Renal cortex interstitium (tissue), 11 donors: ENCODE results near the gene MT1E. TPM values are rescaled to one million over a fixed set of nuclear protein-coding genes. Genes with fewer than 3 reads are reported as not detected.

Experiments
- DNase-seq, 11 donors: peaks; one replicate each; pipeline ENCODE4 v3.0.0-alpha.2; 2013; ENCODE audit warnings: low read depth in 9 of 11, low spot score in 4 of 11; ENCODE audit errors: extremely low read depth in 1 of 11
- polyA plus RNA-seq, 3 donors: library from polyadenylated mRNA; unstranded; fragments of 120-200 nt; gene quantifications; one replicate each; pipeline ENCODE4 v1.2.1, GENCODE V29; 2013; ENCODE audit not compliant: insufficient read length in 3 of 3

The MT1E gene
- polyA plus RNA-seq, 3 donors: 16.0 to 23.9 (median 17.3) TPM

- DNase-seq: no peak
Observed at GRCh38 chr16:56635441-56635967, 9.9 kb downstream of the MT1E start.

DNA sequence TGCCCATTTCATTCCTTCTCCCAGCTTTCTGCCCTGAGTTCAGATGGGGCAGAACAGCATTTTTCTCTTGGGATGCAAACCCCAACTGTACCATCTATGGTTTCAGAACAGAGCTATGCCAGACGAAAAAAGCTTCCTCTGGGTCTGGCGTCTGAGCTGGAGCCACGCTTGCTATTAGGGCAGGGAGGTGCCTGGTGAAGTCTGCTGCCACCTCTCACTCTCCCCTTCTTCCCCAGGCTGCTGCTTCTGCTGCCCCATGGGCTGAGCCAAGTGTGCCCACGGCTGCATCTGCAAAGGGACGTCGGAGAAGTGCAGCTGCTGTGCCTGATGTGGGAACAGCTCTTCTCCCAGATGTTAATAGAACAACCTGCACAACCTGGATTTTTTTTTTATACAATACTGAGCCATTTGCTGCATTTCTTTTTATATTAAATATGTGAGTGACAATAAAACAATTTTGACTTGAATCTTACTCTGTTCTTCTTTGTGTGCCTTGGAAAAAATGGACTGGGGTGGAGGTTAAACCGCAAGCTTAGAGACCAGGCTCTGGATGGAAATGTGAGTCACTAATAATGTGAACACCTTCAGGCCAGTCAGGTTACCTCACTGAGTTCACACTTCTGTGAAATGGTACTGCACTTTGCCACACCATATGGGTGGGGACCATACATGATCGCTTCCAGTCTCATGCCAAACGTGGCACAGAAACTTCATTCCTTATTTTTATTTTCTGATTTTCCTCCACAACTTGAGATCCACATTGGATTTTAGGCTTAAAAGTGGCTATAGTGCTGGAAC, 11.2 kb downstream of the MT1E start:
- no peak for DNase-seq

GRCh38 chr16:56637814-56638750, 12.5 kb downstream of the MT1E start, which contains the start of gene MT1A:
Gene MT1A (plus strand): TSS chr16:56638666. CDS start chr16:56638739, 73 bp downstream.
- DNase-seq: no peak

DNA sequence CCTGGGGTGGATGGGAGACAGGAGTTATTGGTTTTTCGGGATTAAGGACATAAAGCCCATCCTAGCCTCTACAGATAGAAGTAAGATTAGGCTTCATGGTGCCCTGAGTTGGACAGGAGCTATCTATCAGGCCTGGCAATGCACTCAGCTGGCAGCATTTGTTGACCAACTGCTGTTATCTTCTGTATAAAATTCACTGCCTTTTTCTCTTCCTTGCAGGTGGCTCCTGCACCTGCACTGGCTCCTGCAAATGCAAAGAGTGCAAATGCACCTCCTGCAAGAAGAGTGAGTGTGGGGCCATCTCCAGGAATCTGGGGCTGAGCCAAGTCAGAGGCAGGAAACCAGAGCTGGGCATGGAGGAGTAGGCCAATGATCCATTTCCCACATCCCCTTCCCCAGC, 13.5 kb downstream of the MT1E start:
- DNase-seq: no peak

DNA sequence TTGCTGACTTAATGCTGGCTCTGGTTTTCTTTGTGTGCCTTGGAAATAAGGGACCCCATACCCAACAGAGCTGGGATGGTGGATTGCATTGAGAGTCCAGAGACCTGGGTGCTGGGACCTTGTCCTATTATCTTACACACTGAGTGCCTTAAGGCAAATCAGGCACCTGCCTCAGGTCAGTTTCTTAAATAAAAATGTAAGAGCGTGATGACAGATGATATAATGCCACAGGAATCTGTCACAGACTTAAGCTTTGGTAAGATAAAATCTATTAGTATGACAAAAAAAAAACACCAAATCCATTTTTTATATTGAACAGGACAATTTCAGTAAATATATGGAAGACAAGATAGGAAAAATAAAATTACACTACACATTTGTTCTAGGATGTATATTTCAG, 14.5 kb downstream of the MT1E start:
- no peak for DNase-seq

DNA sequence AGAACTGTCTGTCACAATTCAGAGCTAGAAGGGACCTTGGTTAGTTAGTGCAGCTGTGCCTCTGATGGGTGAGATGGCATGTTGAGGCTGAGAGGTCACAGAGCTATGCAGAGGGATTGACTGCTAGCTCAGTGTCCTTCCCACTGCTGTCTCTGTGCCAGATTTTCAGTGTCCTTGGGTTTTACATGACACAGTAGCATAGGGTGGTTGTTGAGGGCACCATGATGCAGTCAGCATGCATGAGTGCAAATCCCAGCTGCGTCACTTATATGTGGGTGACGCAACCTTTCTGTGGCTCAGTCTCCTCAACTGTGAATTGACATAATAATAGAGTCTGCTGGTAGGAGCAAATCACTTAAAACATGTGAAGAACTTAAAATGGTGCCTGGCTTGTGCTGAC, 15.6 kb downstream of the MT1E start:
- no peak for DNase-seq

GRCh38 chr16:56643080-56643778, 17.6 kb downstream of the MT1E start:
- no peak for DNase-seq

- DNase-seq: no peak
Observed at GRCh38 chr16:56643833-56644232, 18.3 kb downstream of the MT1E start.

DNA sequence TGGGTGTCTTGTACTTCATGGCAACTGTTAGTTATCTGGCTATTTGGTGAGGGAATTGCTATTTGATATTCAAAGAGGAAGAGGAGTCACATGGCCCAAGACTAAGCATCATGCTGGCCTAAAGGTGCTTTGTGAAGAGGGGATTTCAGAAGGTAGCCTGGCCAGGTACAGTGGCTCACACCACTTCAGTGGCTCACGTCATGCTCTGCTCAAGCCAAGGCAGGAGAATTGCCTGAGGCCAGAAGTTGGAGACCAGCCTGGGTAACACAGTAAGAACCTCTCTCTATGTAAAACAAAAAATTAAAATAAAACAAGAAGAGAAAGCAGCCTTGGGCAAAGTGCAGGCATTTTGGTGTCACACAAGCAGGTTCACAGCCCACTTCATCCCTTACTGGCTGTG, 19.7 kb downstream of the MT1E start:
- DNase-seq: no peak

DNA sequence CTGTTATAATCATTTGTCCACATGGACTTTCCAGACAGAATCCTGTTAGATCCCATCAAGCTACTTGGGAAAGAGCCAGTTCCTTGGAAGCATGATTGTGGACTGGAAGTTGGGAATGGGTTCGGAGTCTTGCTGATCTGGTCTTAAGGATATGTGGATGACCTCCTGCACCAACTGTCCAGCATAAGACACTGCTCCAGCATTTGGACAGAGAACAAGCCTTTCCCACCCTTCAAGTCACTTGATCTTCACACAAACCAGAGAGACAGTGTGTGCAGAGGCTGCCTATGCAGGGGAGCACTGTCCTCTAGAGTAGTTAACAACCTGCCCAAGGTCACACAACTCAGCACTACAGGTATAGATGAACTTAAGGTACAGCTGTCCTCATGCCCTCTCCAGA, 20.3 kb downstream of the MT1E start:
- DNase-seq: no peak

DNA sequence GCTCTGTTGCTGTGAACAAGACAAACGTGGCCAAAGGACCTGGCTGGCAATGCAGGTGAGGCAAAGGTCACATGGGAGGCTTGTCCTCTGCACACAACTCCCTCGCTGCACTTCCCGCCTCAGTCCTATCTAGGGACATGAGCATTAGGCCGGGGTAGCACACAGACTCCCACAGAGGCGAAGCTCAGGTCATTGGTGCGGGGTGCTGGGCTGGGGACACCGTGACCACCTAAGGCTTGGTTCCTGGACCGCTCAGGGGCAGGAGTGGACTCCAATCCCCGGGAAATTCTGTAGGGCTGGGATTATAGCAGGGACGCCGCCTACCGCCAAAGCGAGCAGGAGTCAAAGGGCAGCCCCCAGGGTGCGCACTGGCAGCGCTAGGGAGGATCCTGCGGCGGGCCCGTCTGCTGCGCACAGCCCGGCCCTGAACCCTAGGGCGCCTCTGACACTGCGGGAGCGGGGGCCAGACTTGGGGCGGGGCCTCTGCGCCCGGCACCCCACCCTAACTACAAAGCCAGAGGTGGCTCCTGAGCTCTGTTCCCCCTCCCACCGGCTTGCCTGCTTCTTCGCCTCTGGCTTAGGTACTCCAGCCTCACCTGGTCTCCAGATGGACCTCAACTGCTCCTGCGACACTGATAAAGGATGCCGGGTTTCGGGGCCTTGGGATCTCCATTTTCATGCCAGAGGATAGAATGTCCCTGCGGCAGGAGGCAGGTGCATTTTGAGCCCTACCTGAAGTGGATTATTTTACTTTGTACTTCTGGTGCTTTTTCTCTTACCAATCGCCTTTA, 22.3 kb downstream of the MT1E start:
- no peak for DNase-seq

DNA sequence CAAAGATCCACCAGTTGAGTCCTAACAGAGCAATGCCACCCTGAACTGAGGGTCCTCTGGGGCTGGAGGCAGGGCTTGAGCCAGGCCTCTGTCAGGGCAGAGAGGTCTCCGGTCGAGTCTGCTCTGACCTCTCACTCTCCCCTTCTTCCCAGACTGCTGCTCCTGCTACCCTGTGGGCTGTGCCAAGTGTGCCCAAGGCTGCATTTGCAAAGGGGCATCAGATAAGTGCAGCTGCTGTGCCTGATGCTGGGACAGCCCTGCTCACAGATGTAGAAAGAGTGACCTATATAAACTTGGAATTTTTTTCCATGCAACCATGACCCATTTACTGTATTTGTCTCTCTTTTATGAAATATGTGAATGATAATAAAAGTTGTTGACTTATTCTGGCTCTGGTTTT, 23.7 kb downstream of the MT1E start:
- DNase-seq: no peak

GRCh38 chr16:56649820-56650219, 24.2 kb downstream of the MT1E start:
- DNase-seq: no peak

- no peak for DNase-seq
Observed at GRCh38 chr16:56651586-56651985, 26.0 kb downstream of the MT1E start, which contains the start of gene MT1B. Gene MT1B (plus strand): TSS chr16:56651886. CDS start chr16:56651954, 68 bp downstream.

- no peak for DNase-seq
Observed at GRCh38 chr16:56652600-56652999, 27.0 kb downstream of the MT1E start.

DNA sequence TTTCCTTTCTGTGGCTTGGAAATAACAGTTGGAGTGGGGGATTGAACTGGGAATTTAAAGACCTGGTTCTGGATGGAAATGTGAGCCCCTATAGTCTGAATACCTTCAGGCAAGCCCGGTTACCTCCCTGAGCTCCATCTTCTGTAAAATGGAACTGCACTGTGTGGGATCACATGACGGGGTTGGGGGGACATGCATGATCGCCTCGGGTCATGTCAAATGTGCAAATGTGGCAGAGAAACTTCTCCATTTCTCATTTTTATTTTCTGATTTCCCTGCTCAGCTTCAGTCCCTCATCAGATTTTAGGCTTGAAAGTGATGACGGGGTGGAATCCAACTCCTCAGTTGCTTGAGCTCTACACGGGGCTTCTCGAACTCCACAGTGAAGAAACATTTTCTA, 27.6 kb downstream of the MT1E start:
- DNase-seq: no peak

- peak in 6 of 11 donors; percentile 33 to 79 (median 52) for DNase-seq
Observed at GRCh38 chr16:56657555-56658326, 32.2 kb downstream of the MT1E start, which contains the start of gene MT1F. Gene MT1F (plus strand): TSS chr16:56657959. CDS start chr16:56658059, 100 bp downstream.
